Erythroblast (primary cell): ENCODE data around the gene KAZN.

Source experiments
- GATA1 ChIP-seq: IDR thresholded peaks from 2 replicates; pipeline ENCODE4 v1.6.1; 2011; ENCODE audit warnings: low read depth, mild to moderate bottlenecking, control low read depth, low read length, moderate library complexity
- POLR2A ChIP-seq: IDR thresholded peaks from 2 replicates; pipeline ENCODE4 v1.6.1; 2011; ENCODE audit warnings: mild to moderate bottlenecking, low read length

DNA sequence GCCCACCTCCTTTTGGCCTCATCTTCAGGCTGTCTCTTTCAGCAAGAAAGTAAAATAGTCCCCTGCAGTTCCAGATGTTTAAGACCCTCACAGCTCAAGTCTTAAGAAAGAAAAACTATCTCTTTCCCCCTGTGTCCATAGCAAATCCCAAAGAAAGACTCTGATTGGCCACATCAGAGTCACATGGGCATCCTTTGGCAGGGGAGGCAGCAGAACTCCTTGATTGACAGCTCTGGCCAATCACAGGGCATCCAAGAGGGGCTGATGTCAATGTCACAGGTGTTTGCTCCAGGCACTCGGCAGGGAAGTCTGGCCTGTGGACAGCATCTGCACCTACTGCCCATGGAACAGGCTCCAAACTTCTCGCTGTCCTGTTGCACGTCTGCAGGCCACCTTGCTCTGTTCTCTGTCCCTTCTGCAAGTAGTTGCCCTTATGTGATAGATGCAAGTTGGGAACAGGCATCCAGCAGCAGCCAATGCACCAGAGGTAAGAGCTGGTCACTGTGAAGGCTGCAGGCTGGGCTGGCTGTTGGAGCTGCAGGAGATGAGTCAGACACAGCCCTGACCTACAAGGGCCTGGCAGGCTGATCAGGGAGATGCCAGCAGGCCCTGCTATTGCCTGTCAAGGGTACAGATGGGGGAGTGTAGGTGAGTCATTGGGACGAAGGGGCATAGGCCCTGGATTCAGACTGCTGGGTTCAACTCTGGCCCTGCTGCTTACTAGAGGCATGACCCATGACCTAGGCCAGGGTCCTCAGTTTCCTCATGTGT is 458.2 kb downstream of the KAZN start:
- TF ChIP-seq POLR2A: no peak
- TF ChIP-seq GATA1: no peak
